GM23248 (cell line): ENCODE data around the gene DDX47. TPM values are rescaled to one million over a fixed set of nuclear protein-coding genes. Genes with fewer than 3 reads are reported as not detected.

Experiments
- DNase-seq: peaks from one replicate; pipeline ENCODE4 v3.0.0-alpha.2; 2015
- H2AFZ ChIP-seq: fragments of 200-600 bp; sonication (generic); 2 replicates; pipeline ENCODE4 v1.6.1; 2016; ENCODE audit warnings: antibody characterized with exemption
- H3F3A ChIP-seq: fragments of 200-600 bp; sonication (generic); 2 replicates; pipeline ENCODE4 v1.6.1; 2016; ENCODE audit warnings: mild to moderate bottlenecking, antibody characterized with exemption, mixed run types; ENCODE audit not compliant: insufficient read depth
- H3K27ac ChIP-seq: fragments of 200-600 bp; sonication (generic); 2 replicates; pipeline ENCODE4 v1.5.1; 2016; ENCODE audit warnings: mild to moderate bottlenecking
- H3K27me3 ChIP-seq: fragments of 200-600 bp; sonication (generic); replicated peaks from 2 replicates; pipeline ENCODE4 v1.6.1; 2016; ENCODE audit warnings: mild to moderate bottlenecking; ENCODE audit not compliant: insufficient read depth
- H3K36me3 ChIP-seq: fragments of 200-600 bp; sonication (generic); 2 replicates; pipeline ENCODE4 v1.6.1; 2016; ENCODE audit warnings: low read depth, mild to moderate bottlenecking
- H3K4me1 ChIP-seq: fragments of 200-600 bp; sonication (generic); 2 replicates; pipeline ENCODE4 v1.6.1; 2016; ENCODE audit warnings: mild to moderate bottlenecking; ENCODE audit not compliant: insufficient read depth
- H3K4me2 ChIP-seq: fragments of 200-600 bp; sonication (generic); one replicate; pipeline ENCODE4 v1.6.1; 2016; ENCODE audit warnings: mild to moderate bottlenecking; ENCODE audit not compliant: unreplicated experiment
- H3K4me3 ChIP-seq: fragments of 200-600 bp; sonication (generic); 2 replicates; pipeline ENCODE4 v1.5.1; 2016; ENCODE audit warnings: mild to moderate bottlenecking
- H3K79me2 ChIP-seq: fragments of 200-600 bp; sonication (generic); 2 replicates; pipeline ENCODE4 v1.6.1; 2016; ENCODE audit warnings: mild to moderate bottlenecking; ENCODE audit not compliant: insufficient read depth
- H3K9ac ChIP-seq: fragments of 200-600 bp; sonication (generic); 2 replicates; pipeline ENCODE4 v1.6.1; 2016; ENCODE audit warnings: mild to moderate bottlenecking
- H3K9me2 ChIP-seq: fragments of 200-600 bp; sonication (generic); 2 replicates; pipeline ENCODE4 v1.6.1; 2016; ENCODE audit warnings: mixed run types, mild to moderate bottlenecking, moderate library complexity; ENCODE audit not compliant: insufficient read depth
- H3K9me3 ChIP-seq: fragments of 200-600 bp; sonication (generic); one replicate; pipeline ENCODE4 v1.6.1; 2017; ENCODE audit warnings: low read depth
- H4K20me1 ChIP-seq: fragments of 200-600 bp; sonication (generic); 2 replicates; pipeline ENCODE4 v1.6.0; 2016; ENCODE audit not compliant: insufficient read depth
- EZH2 ChIP-seq: fragments of 200-600 bp; sonication (generic); IDR thresholded peaks from 2 replicates; pipeline ENCODE4 v1.6.1; 2018; ENCODE audit warnings: antibody characterized with exemption, mild to moderate bottlenecking; ENCODE audit not compliant: insufficient read depth, poor library complexity, severe bottlenecking
- EZH2phosphoT487 ChIP-seq: fragments of 200-600 bp; sonication (generic); IDR thresholded peaks from 2 replicates; pipeline ENCODE4 v1.6.1; 2018; ENCODE audit warnings: antibody characterized with exemption, moderate library complexity, mild to moderate bottlenecking, low read depth; ENCODE audit not compliant: insufficient read depth
- WGBS, 2 experiments: methylation state at CpG; one replicate each; pipeline ENCODE4 v1.1.6; 2015 to 2017; ENCODE audit warnings: low lambda C conversion rate in 2 of 2, low coverage in 1 of 2; ENCODE audit errors: missing lambda C conversion rate in 2 of 2; 5-methylcytosine and 5-hydroxymethylcytosine counted together
- in situ Hi-C: fragments of 300-500 bp; cut with MboI; formaldehyde crosslinking; loops from 2 replicates; pipeline ENCODE4 v1.15.0; 2020
- polyA plus RNA-seq: library from polyadenylated mRNA; unstranded; fragments of >200 nt; fragmentation: Nextera tagmentation; extraction: Ambion mirVana; gene quantifications from 2 replicates; pipeline ENCODE4 v1.2.1, GENCODE V29; 2016
- total RNA-seq: library from RNA; depleted of rRNA; stranded (reverse); fragments of >200 nt; shearing (Covaris generic); gene quantifications from 2 replicates; pipeline ENCODE4 v1.2.3, GENCODE V29; 2014

The DDX47 gene
- total and polyA plus RNA-seq, 2 experiments from 2014 or later, result 119 to 132 TPM

DNA sequence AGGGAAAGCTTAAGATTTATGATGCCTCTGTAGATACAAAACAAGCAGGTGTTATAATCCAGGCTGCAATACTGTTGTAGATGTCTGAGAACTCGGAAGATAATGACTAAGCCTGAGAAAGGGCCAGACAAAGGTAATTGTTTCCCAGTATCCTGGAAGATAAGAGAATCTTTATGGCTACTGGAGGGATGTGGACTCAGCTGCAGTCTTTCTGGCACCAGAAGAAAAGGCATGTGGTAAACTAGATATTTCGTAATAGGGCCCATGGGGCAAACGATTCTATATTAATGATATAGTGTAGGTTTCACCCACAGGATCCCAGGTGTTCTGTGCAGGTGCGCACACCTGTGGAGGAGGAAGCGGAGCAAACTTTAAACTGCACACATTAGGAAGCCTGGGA lies 36.9 kb upstream of the DDX47 start:
- H3K27ac ChIP-seq, result no peak overlapping the region
- no peak overlapping the region for H3K4me2 ChIP-seq
- no peaks in the 10 kb centered on the region for H3K79me2 ChIP-seq
- in situ Hi-C loops, result no loop called here
- no peaks in the 10 kb centered on the region for H3K36me3 ChIP-seq
- no peaks in the 10 kb centered on the region for H3K9me3 ChIP-seq
- 77% methylated on average over 5 of the region's 5 CpGs for WGBS, 2 experiments
- peaks cover 13% of the 10 kb centered on the region for H3K4me1 ChIP-seq
- H3F3A ChIP-seq, result peaks cover 10% of the 10 kb centered on the region; the same call in 1 of the 2 replicates
- H4K20me1 ChIP-seq, result no peaks in the 10 kb centered on the region
- no peak overlapping the region for H2AFZ ChIP-seq
- TF ChIP-seq EZH2, result no peak
- TF ChIP-seq EZH2phosphoT487, result no peak
- H3K27me3 ChIP-seq, result no peaks in the 10 kb centered on the region
- no peak overlapping the region for H3K4me3 ChIP-seq
- no peaks in the 10 kb centered on the region for H3K9me2 ChIP-seq
- H3K9ac ChIP-seq, result no peak overlapping the region
- DNase-seq, result no peak

DNA sequence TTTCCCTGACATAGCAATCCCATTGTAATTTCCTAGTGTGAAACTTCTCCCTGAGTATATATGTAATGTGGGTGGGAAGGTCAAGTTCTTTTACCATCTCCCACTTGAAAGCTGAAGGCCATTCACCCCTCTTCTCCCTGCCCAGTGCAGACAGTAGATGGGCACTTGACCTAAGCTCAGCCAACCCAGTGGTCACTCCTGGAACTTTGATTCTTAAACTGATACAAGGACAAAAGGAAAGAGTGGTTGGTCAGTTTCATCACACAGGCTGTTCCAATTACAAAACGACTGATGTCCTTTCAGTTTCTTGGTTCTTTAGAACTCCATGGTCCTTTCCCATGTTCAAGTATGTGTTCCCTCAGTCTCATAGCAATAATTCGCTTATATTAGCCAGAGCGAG lies 36.1 kb upstream of the DDX47 start:
- in situ Hi-C loops, result no loop called here
- H2AFZ ChIP-seq, result no peak overlapping the region
- no peaks in the 10 kb centered on the region for H3K9me3 ChIP-seq
- H3K79me2 ChIP-seq, result no peaks in the 10 kb centered on the region
- 73 to 75% methylated on average over 3 of the region's 3 CpGs for WGBS, 2 experiments
- H3K27me3 ChIP-seq, result no peaks in the 10 kb centered on the region
- no peak overlapping the region for H3K9ac ChIP-seq
- H3K9me2 ChIP-seq, result no peaks in the 10 kb centered on the region
- no peak overlapping the region for H3K27ac ChIP-seq
- no peak for DNase-seq
- H3K4me1 ChIP-seq, result peaks cover 13% of the 10 kb centered on the region
- H3K4me3 ChIP-seq, result no peak overlapping the region
- no peaks in the 10 kb centered on the region for H3K36me3 ChIP-seq
- TF ChIP-seq EZH2phosphoT487 (no peak), EZH2 (no peak)
- no peaks in the 10 kb centered on the region for H4K20me1 ChIP-seq
- H3F3A ChIP-seq, result peaks cover 10% of the 10 kb centered on the region; the same call in 1 of the 2 replicates
- H3K4me2 ChIP-seq, result no peak overlapping the region

GRCh38 chr12:12779007-12779406 lies 34.1 kb upstream of the DDX47 start:
- Histone ChIP-seq H3K9me3 (no peaks in the 10 kb centered on the region), H3K4me1 (peaks cover 13% of the 10 kb centered on the region), H3K79me2 (no peaks in the 10 kb centered on the region), H3K4me2 (peak overlapping the region; percentile 31), H3K9ac (no peak overlapping the region), H3F3A (peaks cover 10% of the 10 kb centered on the region; the same call in 1 of the 2 replicates), H3K27me3 (no peaks in the 10 kb centered on the region), H4K20me1 (no peaks in the 10 kb centered on the region), H3K4me3 (no peak overlapping the region), H3K27ac (no peak overlapping the region), H2AFZ (no peak overlapping the region), H3K9me2 (no peaks in the 10 kb centered on the region), H3K36me3 (no peaks in the 10 kb centered on the region)
- DNase-seq, result no peak
- WGBS, 2 experiments, result 96 to 98% methylated on average over 2 of the region's 2 CpGs
- TF ChIP-seq EZH2 (no peak), EZH2phosphoT487 (no peak)
- in situ Hi-C loops, result no loop called here

DNA sequence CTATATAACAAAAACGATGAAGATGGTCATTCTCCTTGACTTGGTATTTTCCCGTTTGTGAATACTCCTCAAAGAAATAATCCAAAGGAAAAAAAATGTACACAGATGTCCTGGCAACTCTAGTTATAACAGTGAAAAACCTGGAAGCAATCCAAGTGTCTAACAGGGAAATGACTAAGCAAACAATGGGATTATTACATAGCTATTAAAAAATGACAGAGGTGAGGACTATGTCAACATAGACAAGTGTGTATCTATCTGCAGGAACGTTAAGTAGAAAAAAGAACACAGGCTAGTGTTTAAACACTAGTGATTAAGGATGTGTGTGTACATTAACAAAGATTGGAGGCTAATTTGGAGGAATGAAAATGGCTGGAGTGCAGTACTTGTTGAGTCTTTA lies 33.6 kb upstream of the DDX47 start:
- TF ChIP-seq EZH2phosphoT487 (no peak), EZH2 (no peak)
- H3K36me3 ChIP-seq, result no peaks in the 10 kb centered on the region
- whole genome bisulfite sequencing, 2 experiments, result 1 to 5% methylated on average over 3 of the region's 3 CpGs
- H3K9me3 ChIP-seq, result no peaks in the 10 kb centered on the region
- peak; percentile 91 for DNase-seq
- H3K9me2 ChIP-seq, result no peaks in the 10 kb centered on the region
- no peak overlapping the region for H2AFZ ChIP-seq
- no peak overlapping the region for H3K4me3 ChIP-seq
- peaks cover 10% of the 10 kb centered on the region; the same call in 1 of the 2 replicates for H3F3A ChIP-seq
- peak overlapping the region; percentile 31 for H3K4me2 ChIP-seq
- in situ Hi-C loops, result no loop called here
- peaks cover 13% of the 10 kb centered on the region for H3K4me1 ChIP-seq
- H3K9ac ChIP-seq, result no peak overlapping the region
- no peaks in the 10 kb centered on the region for H3K27me3 ChIP-seq
- no peaks in the 10 kb centered on the region for H3K79me2 ChIP-seq
- H3K27ac ChIP-seq, result no peak overlapping the region
- no peaks in the 10 kb centered on the region for H4K20me1 ChIP-seq

DNA sequence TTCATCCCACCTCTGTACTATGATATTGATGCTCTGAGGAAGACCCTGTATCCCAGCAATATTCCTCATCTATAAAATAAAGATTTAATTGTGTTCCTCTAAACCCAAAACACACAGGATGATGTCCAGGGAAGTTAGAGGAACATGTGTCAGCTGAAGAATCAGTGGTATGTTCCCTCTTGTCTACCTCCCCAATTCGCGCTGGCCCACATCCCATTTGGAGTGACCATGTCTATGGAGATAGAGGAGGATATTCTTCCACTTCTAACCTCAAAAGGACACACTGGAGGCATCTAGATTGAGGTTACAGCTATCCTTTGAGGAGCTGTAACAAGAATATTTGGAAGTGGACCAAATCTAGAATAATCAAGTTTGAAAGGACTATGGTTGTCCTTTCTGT lies 29.0 kb upstream of the DDX47 start:
- in situ Hi-C loops, result no loop called here
- no peaks in the 10 kb centered on the region for H3K79me2 ChIP-seq
- H3K9me2 ChIP-seq, result no peaks in the 10 kb centered on the region
- H3K9ac ChIP-seq, result no peak overlapping the region
- no peak overlapping the region for H3K4me2 ChIP-seq
- TF ChIP-seq EZH2 (no peak), EZH2phosphoT487 (no peak)
- DNase-seq, result no peak
- no peaks in the 10 kb centered on the region for H3K36me3 ChIP-seq
- H4K20me1 ChIP-seq, result no peaks in the 10 kb centered on the region
- H3K9me3 ChIP-seq, result no peaks in the 10 kb centered on the region
- H3K4me3 ChIP-seq, result no peak overlapping the region
- no peaks in the 10 kb centered on the region for H3K27me3 ChIP-seq
- H2AFZ ChIP-seq, result no peak overlapping the region
- H3F3A ChIP-seq, result peaks cover 23% of the 10 kb centered on the region
- peaks cover 28% of the 10 kb centered on the region for H3K4me1 ChIP-seq
- H3K27ac ChIP-seq, result no peak overlapping the region
- WGBS, 2 experiments, result 100% methylated on average over 2 of the region's 2 CpGs
